Measurements from ENCODE around the gene LHX4. TPM values are rescaled to one million over a fixed set of nuclear protein-coding genes. Genes with fewer than 3 reads are reported as not detected.

Gene LHX4
- total RNA-seq, 1 donor from 2014 or later: not detected

- intact Hi-C loops (cut with micrococcal nuclease): loop anchor here (5.0 to 10.0 kb wide), 2 partner anchors 178 to 1245 kb away; partner anchors contain the start of gene CACNA1E
Measured at GRCh38 chr1:180239145-180240096, 9.4 kb downstream of the LHX4 start.

DNA sequence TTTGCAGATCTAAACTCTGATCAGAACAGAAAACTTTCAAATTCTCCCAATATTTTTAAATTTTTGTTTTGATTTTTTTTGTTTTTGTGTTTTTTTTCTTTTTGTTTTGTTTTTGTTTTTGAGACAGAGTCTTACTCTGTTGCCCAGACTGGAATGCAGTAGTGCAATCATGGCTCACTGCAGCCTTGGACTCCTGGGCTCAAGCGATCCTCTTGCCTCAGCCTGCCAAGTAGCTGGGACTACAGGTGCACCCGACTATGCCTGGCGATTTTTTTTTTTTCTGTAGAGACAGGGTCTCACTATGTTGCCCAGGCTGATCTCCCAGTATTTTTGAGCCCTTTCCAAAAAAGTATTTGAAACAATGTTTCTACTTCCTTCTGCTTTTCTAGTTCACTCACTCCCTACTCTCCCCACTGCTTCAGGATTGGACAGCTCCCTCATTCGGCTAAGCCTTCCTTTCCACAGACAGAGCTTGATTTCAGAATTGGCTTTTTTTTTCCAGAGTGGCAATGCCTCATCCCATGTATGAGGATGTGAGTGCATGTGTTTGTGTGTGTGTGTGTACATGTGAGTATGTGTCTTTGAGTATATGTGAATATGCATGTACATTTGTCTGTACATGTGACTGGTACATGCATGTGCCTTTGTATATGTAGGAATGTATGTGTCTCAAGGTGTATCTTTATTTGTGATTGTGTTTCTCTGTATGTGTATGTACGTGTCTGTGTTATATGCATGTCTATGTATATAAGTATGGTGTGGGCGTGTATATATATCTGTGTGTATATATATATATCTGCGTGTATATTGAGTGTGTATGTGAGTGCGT lies 11.9 kb downstream of the LHX4 start:
- intact Hi-C loops (cut with micrococcal nuclease): no loop called here

DNA sequence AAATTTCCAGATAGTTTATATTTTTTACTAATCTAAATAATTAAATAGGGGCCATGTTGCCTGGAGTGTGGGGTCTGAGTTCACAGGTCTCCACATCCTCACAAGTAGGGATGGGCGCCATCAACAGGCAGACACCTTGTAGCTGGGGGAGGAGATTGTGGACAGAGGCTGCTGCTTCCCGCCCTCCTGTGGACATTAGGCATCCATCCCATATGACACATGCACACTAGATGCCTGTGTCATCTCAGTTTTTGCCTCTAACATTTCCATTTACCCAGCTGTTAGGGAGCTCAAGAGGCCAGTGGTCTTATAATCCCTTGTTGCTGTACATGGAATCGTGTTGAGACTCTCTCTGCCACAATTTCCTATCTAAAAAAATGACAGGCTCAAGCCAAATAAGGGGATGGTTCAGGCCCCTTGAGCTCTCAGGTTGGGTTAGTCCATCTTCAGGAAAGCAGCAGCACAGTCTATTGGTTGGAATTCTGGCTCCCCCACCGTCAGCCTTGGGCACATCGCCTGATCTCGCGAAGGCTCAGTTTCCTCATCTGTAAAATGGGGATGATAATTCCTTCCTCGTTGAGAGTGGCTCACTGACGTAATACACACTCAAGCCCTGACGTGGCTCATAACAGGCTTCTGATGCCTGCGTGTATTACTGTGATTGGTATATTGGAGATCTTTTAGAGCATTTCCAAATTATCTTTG lies 13.6 kb downstream of the LHX4 start:
- intact Hi-C loops (cut with micrococcal nuclease): no loop called here

- intact Hi-C loops (cut with micrococcal nuclease): no loop called here
Measured at GRCh38 chr1:180244840-180245239, 14.8 kb downstream of the LHX4 start.

GRCh38 chr1:180246579-180246978 lies 16.5 kb downstream of the LHX4 start:
- intact Hi-C loops (cut with micrococcal nuclease): no loop called here

DNA sequence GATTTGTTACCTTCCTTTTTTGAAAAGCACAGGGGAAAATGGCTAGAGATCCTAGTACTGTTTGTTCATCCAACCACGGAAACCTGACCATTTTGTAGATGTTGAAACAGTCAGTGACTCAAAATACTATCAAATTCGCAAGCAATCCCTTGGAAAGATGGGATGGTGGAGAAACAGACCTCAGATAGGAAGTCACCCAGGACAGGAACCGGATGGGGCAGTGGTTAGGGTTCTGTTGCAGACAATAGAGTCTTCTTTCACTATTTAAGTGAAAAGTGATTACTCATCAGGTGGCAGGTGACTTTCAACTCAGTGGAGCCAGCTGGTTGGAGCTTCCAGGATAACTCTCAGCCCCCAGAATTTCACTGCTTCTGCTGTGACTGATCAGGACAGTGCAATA lies 17.0 kb downstream of the LHX4 start:
- intact Hi-C loops (cut with micrococcal nuclease): no loop called here

DNA sequence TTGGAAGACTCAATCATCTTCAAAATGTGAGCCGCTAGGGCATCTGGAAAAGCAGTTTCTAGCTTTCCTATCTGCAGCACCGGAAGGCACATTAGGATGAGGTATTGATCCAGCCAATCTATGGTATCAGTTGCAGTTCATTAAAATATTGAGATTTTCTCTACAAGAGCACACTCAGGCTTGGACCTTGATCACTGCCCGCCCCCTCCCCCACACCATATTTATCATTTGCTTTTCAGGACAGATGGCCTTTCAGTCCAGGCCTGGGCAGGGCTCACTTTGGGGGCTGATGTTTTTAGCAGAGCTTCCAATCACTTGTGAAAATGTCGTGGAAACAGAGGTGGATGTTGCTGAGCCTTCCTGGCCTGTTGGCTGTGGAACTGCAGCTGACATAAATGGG lies 17.5 kb downstream of the LHX4 start:
- intact Hi-C loops (cut with micrococcal nuclease): no loop called here

- intact Hi-C loops (cut with micrococcal nuclease): no loop called here
Measured at GRCh38 chr1:180248176-180248575, 18.1 kb downstream of the LHX4 start.

DNA sequence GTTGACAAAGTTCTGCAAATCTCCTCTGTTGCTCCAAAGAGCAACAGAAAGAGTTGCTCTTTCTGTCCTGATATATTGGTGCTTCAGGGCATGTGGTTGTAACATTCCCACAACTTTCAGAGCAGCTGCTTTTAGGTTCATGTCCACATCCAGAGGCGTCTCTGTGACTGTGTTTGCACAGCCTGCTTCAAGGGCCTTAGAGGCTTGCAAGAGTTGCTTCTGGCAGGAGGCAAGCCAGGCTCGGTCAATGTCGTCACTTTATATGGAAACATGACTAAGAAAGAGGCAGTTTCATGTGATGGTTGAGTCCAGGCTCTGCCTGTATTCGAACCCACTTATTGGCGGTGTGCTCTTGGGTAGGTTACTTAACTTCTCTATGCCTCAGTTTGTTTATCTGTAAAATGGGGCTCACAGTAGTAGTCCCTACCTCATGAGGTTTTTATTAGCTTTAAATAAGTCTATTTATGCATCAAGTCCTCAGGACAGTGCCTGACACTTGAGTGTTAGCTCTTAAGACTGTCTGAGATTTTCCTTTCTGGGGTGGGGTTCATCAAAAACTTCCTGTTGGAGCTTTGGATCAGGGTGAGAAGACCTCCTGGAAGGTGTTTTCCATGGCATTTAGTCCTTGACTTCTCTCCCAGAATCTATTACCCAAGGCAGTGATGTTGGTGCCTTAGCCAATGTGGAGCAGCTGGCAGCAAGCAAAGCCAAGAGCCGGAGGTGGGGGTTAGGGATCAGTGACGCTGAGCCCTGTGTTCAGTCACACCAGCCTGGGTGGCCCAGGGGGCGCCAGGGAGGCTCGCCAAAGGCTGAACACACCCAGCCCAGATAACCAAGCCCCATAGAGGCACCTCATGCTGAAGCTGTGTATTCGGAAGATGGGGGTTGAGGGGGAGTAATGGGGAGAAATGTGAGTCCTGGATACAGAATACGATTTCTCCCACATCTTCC lies 18.9 kb downstream of the LHX4 start:
- intact Hi-C loops (cut with micrococcal nuclease): no loop called here

GRCh38 chr1:180249725-180250498 lies 19.8 kb downstream of the LHX4 start:
- intact Hi-C loops (cut with micrococcal nuclease): no loop called here

GRCh38 chr1:180250499-180250770 lies 20.4 kb downstream of the LHX4 start:
- intact Hi-C loops (cut with micrococcal nuclease): no loop called here

GRCh38 chr1:180250883-180251509 lies 20.9 kb downstream of the LHX4 start:
- intact Hi-C loops (cut with micrococcal nuclease): no loop called here

- intact Hi-C loops (cut with micrococcal nuclease): loop anchor here (1.0 kb wide), 3 partner anchors 165 to 231 kb away; no protein-coding TSS in a partner anchor
Measured at GRCh38 chr1:180251526-180252305, 21.7 kb downstream of the LHX4 start.

- intact Hi-C loops (cut with micrococcal nuclease): loop anchor here (1.0 kb wide), 3 partner anchors 163 to 229 kb away; no protein-coding TSS in a partner anchor
Measured at GRCh38 chr1:180252638-180253536, 22.8 kb downstream of the LHX4 start.

DNA sequence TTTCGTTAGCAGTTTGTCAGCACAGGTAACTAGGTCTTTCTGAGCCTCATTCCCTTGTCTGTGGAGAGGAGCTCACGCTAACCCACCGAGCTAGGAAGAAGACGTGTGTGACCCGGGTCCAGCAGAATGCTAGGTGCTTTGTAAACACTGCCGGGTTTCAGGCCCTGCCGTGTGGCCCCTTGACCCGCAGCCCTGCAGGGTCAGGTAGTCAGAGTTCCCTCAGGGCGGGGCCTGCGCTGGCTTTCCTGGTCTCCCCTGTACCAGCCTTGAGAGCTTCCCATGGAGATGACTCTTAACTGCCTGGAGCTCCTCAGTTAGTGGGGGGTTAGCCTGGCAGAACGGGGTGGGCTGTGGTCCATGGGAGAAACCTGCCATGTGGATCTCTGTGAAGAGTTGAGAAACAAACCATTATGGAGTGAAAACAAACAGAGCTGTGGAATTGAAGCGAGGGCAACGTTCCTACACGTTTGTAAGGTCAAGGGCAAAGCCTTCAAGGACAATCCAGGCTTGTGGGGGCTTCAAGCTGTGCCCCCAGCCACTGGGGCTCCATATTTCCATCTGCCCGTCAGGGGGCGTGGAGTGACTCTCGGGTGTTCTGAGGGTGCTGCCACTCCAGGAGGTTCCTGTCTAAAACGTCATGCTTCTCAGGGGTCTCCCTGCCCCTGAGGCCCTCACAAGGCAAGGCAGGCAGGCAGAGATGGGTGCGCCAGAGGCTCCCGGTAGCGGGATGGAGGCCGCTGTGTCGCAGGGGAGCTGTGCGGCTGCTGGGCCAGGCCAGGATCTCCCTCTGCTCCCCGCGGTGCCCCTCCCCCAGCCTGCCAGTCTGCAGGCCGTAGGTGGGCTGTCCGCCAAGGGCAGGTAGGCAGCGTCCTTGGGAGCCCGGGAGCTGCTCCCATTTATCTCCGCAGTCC lies 23.8 kb downstream of the LHX4 start:
- intact Hi-C loops (cut with micrococcal nuclease): no loop called here

- intact Hi-C loops (cut with micrococcal nuclease): no loop called here
Measured at GRCh38 chr1:180254496-180254819, 24.4 kb downstream of the LHX4 start.
